ENCODE data around the gene HYKK. TPM values are rescaled to one million over a fixed set of nuclear protein-coding genes. Genes with fewer than 3 reads are reported as not detected.

The HYKK gene
- total and polyA plus RNA-seq, 10 of the 15 experiments (the other 5 are each of a cell fraction or from before 2014, with no cell fraction given), result 0.15 to 0.98 (median 0.49) TPM

GRCh38 chr15:78536134-78536533, 28.8 kb downstream of the HYKK start:
- SMC1A ChIA-PET (ENCODE audit: uncharacterized antibody, unreplicated experiment), result interaction anchor here (1.1 kb wide), 1 partner anchor 16 kb away, joined by 4 read pairs; no protein-coding TSS in a partner anchor
- no peak overlapping the region for H3K4me2 ChIP-seq (ENCODE audit: control insufficient read depth, insufficient read depth)
- intact Hi-C loops (cut with micrococcal nuclease; ENCODE audit: unreplicated experiment), result no loop called here
- in situ Hi-C loops (cut with MboI), result no loop called here
- RAD21 ChIA-PET (ENCODE audit: unreplicated experiment), result interaction anchor here (1.2 kb wide), 1 partner anchor 9 kb away, joined by 3 read pairs; no protein-coding TSS in a partner anchor
- CTCF ChIA-PET, result interaction anchor here (1.4 kb wide), 1 partner anchor 39 kb away, joined by 4 read pairs; no protein-coding TSS in a partner anchor
- H3K4me3 ChIP-seq, result no peak overlapping the region
- POLR2A ChIA-PET, result no interaction called here
- ATAC-seq (no peak), FAIRE-seq (no peak), DNase-seq (ENCODE audit: low read depth, low spot score) (no peak)
- H3K79me2 ChIP-seq (ENCODE audit: control insufficient read depth, insufficient read depth, low read length), result peaks cover 13% of the 10 kb centered on the region
- no peaks in the 10 kb centered on the region for H4K20me1 ChIP-seq (ENCODE audit: control insufficient read depth, insufficient read depth)
- H3K27me3 ChIP-seq (replicated peaks in 1 of 2; ENCODE audit: control insufficient read depth in 2 of 2, insufficient read depth in 2 of 2, low read length in 1 of 2), result no peaks in the 10 kb centered on the region
- H3K27ac ChIP-seq (ENCODE audit: control insufficient read depth, insufficient read depth), result no peak overlapping the region
- no peak overlapping the region for H2AFZ ChIP-seq (ENCODE audit: control insufficient read depth, low read depth, low read length)
- 95% methylated on average over 1 of the region's 1 CpG for WGBS (ENCODE audit: insufficient coverage, insufficient replicate concordance, low lambda C conversion rate, missing lambda C conversion rate)
- BruUV-seq (replicated peaks), result no TSS peak
- H3K9me3 ChIP-seq (replicated peaks; ENCODE audit: control insufficient read depth, insufficient read depth, low read length), result no peaks in the 10 kb centered on the region
- no peaks in the 10 kb centered on the region; the same call in 1 of the 2 replicates for H3K4me1 ChIP-seq (ENCODE audit: control insufficient read depth, insufficient read depth, low read length)
- H3K36me3 ChIP-seq (ENCODE audit: control insufficient read depth in 2 of 2, insufficient read depth in 2 of 2, low read length in 1 of 2), result no peaks in the 10 kb centered on the region
- no peak for TF ChIP-seq FOXK2 (IDR thresholded peaks at IDR 0.05)
- TF ChIP-seq EED (IDR thresholded peaks at IDR 0.05; ENCODE audit: low read depth), result peak; percentile 39
- peak; percentile 41; the same call in 1 of the 2 replicates for TF ChIP-seq ATF7 (IDR thresholded peaks at IDR 0.05; ENCODE audit: low read depth)
- TF ChIP-seq RAD21 (IDR thresholded peaks at IDR 0.05; ENCODE audit: insufficient read depth, low read depth, low read length), result no peak
- TF ChIP-seq TAF1 (IDR thresholded peaks at IDR 0.05; ENCODE audit: borderline replicate concordance, low read depth, low read length), result no peak
- TF ChIP-seq NFIC (IDR thresholded peaks at IDR 0.05; ENCODE audit: low read depth, low read length), result 0 out of 2 replicates have a peak, but pooled peaks have one; percentile 25
- TF ChIP-seq IKZF2 (IDR thresholded peaks at IDR 0.05), result peak; percentile 32 to 38; a peak in 2 of 4 replicates
- peak; percentile 46; the same call in 1 of the 2 replicates for TF ChIP-seq RUNX3 (IDR thresholded peaks at IDR 0.05; ENCODE audit: low read length)
- no peak for TF ChIP-seq SUPT20H (IDR thresholded peaks at IDR 0.05; ENCODE audit: borderline replicate concordance, control insufficient read depth, low read depth, low read length)
- H3K9ac ChIP-seq (ENCODE audit: control insufficient read depth, insufficient read depth, low read length), result no peak overlapping the region

All from GM12878 (cell line).